ENCODE data around the gene DIO1. TPM values are rescaled to one million over a fixed set of nuclear protein-coding genes. Genes with fewer than 3 reads are reported as not detected.

The DIO1 gene
- total and polyA plus RNA-seq, 11 donors, result not detected

GRCh38 chr1:53888681-53889080, 5.3 kb upstream of the DIO1 start:
- WGBS, 4 donors, result 43 to 61% (median 46%) methylated on average over 2 of the region's 2 CpGs
- intact Hi-C loops (cut with DNase I), result loop anchor here in 7 of 10 donors (5.0 to 10.0 kb wide), 4 partner anchors 51 to 166 kb away; partner anchors contain the start of genes IFT25 (in 6 of the 7), LRRC42 (in 6 of the 7), TCEANC2 (in 3 of the 7) and TMEM59 (in 3 of the 7)
- ATAC-seq (no peak), DNase-seq (no peak)
- H3K4me3 ChIP-seq, result peak overlapping the region in 10 of 12 donors; percentile 55 to 100 (median 82)
- no peaks in the 10 kb centered on the region for H3K9me3 ChIP-seq
- peaks cover 0 to 51% (median 12%) of the 10 kb centered on the region in 9 donors for H3K36me3 ChIP-seq
- H3K4me1 ChIP-seq, result peaks cover 0 to 44% (median 8%) of the 10 kb centered on the region in 12 donors
- TF ChIP-seq POLR2A (IDR thresholded peaks at IDR 0.05) (no peak), CTCF (IDR thresholded peaks at IDR 0.05) (no peak)
- H3K27me3 ChIP-seq, result no peaks in the 10 kb centered on the region
- H3K27ac ChIP-seq, result peak overlapping the region in 4 of 12 donors; percentile 72 to 92 (median 82)

DNA sequence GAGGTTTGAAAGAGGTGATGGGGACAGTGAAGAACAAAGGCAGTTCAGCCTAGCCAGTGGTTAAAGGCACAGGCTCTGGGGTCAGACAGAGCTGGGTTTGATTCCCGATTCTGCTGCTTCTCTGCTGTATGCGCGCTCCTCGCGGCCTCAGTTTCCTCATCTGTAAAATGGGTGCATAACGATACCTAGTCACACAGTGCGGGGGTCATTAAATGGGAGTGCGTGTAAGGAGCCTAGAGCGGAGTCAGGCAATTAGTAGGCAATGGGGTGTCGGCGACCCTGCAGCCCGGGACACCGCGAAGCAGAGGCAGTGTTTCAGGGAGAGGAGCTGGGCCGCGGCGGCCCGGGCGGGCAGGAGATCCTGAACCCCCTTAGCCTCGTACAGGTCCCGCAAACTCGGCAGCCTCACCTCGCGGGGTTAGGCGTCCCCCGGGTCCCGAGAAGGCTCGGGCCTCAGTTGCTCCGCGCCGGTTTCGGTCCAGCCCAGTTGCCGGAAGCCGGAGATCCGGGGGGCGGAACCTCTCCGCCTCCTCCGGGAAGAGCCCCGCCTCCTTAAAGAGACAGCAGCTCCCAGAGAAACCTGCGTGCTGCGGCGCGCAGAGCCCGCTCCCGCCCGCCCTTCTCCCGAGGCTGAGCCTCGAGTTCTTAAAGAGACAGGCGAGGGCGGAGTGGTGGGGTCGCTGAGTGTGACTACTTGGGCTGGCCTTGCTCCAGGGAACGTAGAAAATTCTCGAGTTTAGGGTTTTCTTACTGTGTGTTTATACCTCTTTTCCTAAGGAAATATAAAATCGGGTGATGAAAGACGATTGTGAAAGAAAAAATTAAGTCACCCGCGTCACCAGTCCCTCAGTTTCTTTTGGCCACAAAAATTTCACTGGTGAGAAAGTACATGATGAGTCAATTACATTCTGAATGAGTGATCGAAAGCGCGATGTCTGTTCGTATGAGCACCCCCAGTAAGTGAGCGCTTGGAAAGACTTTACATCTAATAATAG, 4.4 kb upstream of the DIO1 start, which contains the start of gene YIPF1:
YIPF1 (minus strand) TSS at position 494 of the 995 bp plus-strand sequence. CDS start 860 bp downstream, outside the sequence.
- WGBS, 4 donors, result 2 to 4% (median 3%) methylated on average over 43 to 62 of the region's 62 CpGs

GRCh38 chr1:53890522-53890941, 3.5 kb upstream of the DIO1 start:
- Histone ChIP-seq H3K4me1 (peaks cover 0 to 52% (median 8%) of the 10 kb centered on the region in 12 donors), H3K9me3 (no peaks in the 10 kb centered on the region), H3K27ac (peak overlapping the region in 6 of 12 donors; percentile 16 to 92 (median 78)), H3K4me3 (peak overlapping the region in 10 of 12 donors; percentile 55 to 100 (median 82)), H3K36me3 (peaks cover 0 to 33% (median 11%) of the 10 kb centered on the region in 9 donors), H3K27me3 (no peaks in the 10 kb centered on the region)
- WGBS, 4 donors, result 74 to 81% (median 75%) methylated on average over 7 of the region's 7 CpGs
- ATAC-seq, result no peak
- no peak for DNase-seq
- no peak for TF ChIP-seq POLR2A (IDR thresholded peaks at IDR 0.05)
- TF ChIP-seq CTCF (IDR thresholded peaks at IDR 0.05), result no peak
- intact Hi-C loops (cut with DNase I), result loop anchor here in 4 of 10 donors (2.0 to 10.0 kb wide), 4 partner anchors 54 to 164 kb away; partner anchors contain the start of genes IFT25 (in 3 of the 4), LRRC42 (in 3 of the 4), TCEANC2 (in 1 of the 4) and TMEM59 (in 1 of the 4)

More for the DNA sequence above, 4.4 kb upstream of the DIO1 start, which contains the start of gene YIPF1:
- TF ChIP-seq POLR2A (IDR thresholded peaks at IDR 0.05) (peak in 1 of 2 donors; percentile 67), CTCF (IDR thresholded peaks at IDR 0.05) (no peak)
- peak; percentile 91 to 95 (median 93) for DNase-seq
- Histone ChIP-seq H3K27ac (peak within 1 kb of the TSS in 11 of 12 donors; percentile 19 to 92 (median 72)), H3K4me1 (peaks cover 0 to 45% (median 8%) of the 10 kb centered on the region in 12 donors), H3K4me3 (peak within 1 kb of the TSS; percentile 44 to 100 (median 81)), H3K36me3 (peaks cover 0 to 42% (median 12%) of the 10 kb centered on the region in 9 donors), H3K9me3 (no peaks in the 10 kb centered on the region), H3K27me3 (no peaks in the 10 kb centered on the region)
- ATAC-seq, result peak; percentile 98 to 100 (median 100)
- intact Hi-C loops (cut with DNase I), result loop anchor here (2.0 to 10.0 kb wide), 6 partner anchors 52 to 165 kb away; partner anchors contain the start of genes IFT25 (in 9 of the 10), LRRC42 (in 9 of the 10), TCEANC2 (in 4 of the 10) and TMEM59 (in 4 of the 10)

Measured in heart left ventricle (tissue), 16 donors.